ENCODE measurements around the gene GBE1. TPM values are rescaled to one million over a fixed set of nuclear protein-coding genes. Genes with fewer than 3 reads are reported as not detected.
A peak's percentile ranks its signal among the peaks of the same experiment; 100 is the strongest.

Gene GBE1
- total and polyA plus RNA-seq, 10 of the 15 experiments (the other 5 are each of a cell fraction or from before 2014, with no cell fraction given): 21.4 to 62.2 (median 41.5) TPM

- peak; percentile 28 for TF ChIP-seq NKRF (conservative IDR thresholded peaks at IDR 0.05)
- TF ChIP-seq ATF7 (IDR thresholded peaks at IDR 0.05; ENCODE audit: low read depth): peak; percentile 79
- TF ChIP-seq PBX3 (IDR thresholded peaks at IDR 0.05; ENCODE audit: insufficient replicate concordance, low read depth, low read length): no peak
- peak; percentile 89 for TF ChIP-seq RB1 (IDR thresholded peaks at IDR 0.05; ENCODE audit: borderline replicate concordance)
- TF ChIP-seq NFXL1 (IDR thresholded peaks at IDR 0.05; ENCODE audit: borderline replicate concordance): no peak
- no peak for TF ChIP-seq BRCA1 (IDR thresholded peaks at IDR 0.05; ENCODE audit: low read depth, low read length)
- TF ChIP-seq CEBPZ (IDR thresholded peaks at IDR 0.05; ENCODE audit: low read depth, low read length): no peak
- no peak for TF ChIP-seq USF1 (IDR thresholded peaks at IDR 0.05; ENCODE audit: borderline replicate concordance, extremely low read length, insufficient read depth, low read depth, low read length)
- TF ChIP-seq BCLAF1 (IDR thresholded peaks at IDR 0.05): no peak
- TF ChIP-seq FOXK2 (IDR thresholded peaks at IDR 0.05): no peak
- peak; percentile 86; the same call in 1 of the 2 replicates for TF ChIP-seq DPF2 (IDR thresholded peaks at IDR 0.05)
- peak; percentile 98 for TF ChIP-seq NR2F1 (conservative IDR thresholded peaks at IDR 0.05)
- TF ChIP-seq BCL11A (IDR thresholded peaks at IDR 0.05; ENCODE audit: low read depth, low read length): 0 out of 2 replicates have a peak, but pooled peaks have one; percentile 31
- TF ChIP-seq TCF3 (IDR thresholded peaks at IDR 0.05; ENCODE audit: borderline replicate concordance, insufficient read depth, low read depth, low read length): peak; percentile 90
- TF ChIP-seq EGR1 (IDR thresholded peaks at IDR 0.05; ENCODE audit: borderline replicate concordance in 1 of 2, low read depth in 2 of 2, low read length in 2 of 2): peak in 1 of 2 experiments; percentile 96; a peak in 2 of 3 replicates
- no peak for TF ChIP-seq KAT2A (conservative IDR thresholded peaks at IDR 0.05; ENCODE audit: control insufficient read depth, low read depth, low read length)
Observed at GRCh38 chr3:81760924-81761903, at the start of gene GBE1 (continued).
